ENCODE results near the gene UNC45B. TPM values are rescaled to one million over a fixed set of nuclear protein-coding genes. Genes with fewer than 3 reads are reported as not detected.

Gene UNC45B
- total RNA-seq, 1 experiment from 2014 or later = 0.22 TPM

- H3K4me3 Mint-ChIP-seq = no peak overlapping the region
- Histone ChIP-seq H4K91ac (ENCODE audit: insufficient read length, low read depth, low read length) (no peak overlapping the region), H3K23ac (ENCODE audit: insufficient read length, low read depth, low read length) (no peak overlapping the region), H2BK12ac (ENCODE audit: insufficient read length, low read depth, low read length) (no peak overlapping the region), H3K23me2 (ENCODE audit: insufficient read length, low read depth, low read length, poor library complexity, severe bottlenecking) (no peaks in the 10 kb centered on the region), H3K4me1 (ENCODE audit: insufficient read depth, low read length) (no peaks in the 10 kb centered on the region), H3K9ac (ENCODE audit: extremely low read depth, insufficient read length, low read length) (no peak overlapping the region), H4K5ac (ENCODE audit: insufficient read length, low read depth, low read length) (no peak overlapping the region), H2BK15ac (ENCODE audit: low read depth, low read length) (no peak overlapping the region), H3K9me3 (ENCODE audit: control insufficient read depth, low read depth, low read length) (no peaks in the 10 kb centered on the region), H3T11ph (ENCODE audit: low read length) (no peak overlapping the region), H3K79me1 (ENCODE audit: insufficient read depth, low read depth, low read length, poor library complexity, severe bottlenecking) (no peaks in the 10 kb centered on the region), H2BK5ac (ENCODE audit: insufficient read length, low read length) (no peak overlapping the region), H2AFZ (ENCODE audit: low read length) (no peak overlapping the region), H2BK20ac (ENCODE audit: low read depth, low read length, poor library complexity, severe bottlenecking) (no peak overlapping the region), H3K4ac (ENCODE audit: low read depth, low read length) (no peak overlapping the region), H2BK120ac (ENCODE audit: low read depth, low read length, poor library complexity, severe bottlenecking) (no peak overlapping the region), H3K27me3 (ENCODE audit: insufficient read depth, low read length) (no peaks in the 10 kb centered on the region), H3K18ac (ENCODE audit: insufficient read length, low read depth, low read length) (no peak overlapping the region), H4K8ac (replicated peaks; ENCODE audit: insufficient read length, low read depth, low read length) (no peak overlapping the region), H3K4me2 (ENCODE audit: insufficient read depth, insufficient read length, low read length) (no peak overlapping the region), H3K27ac (ENCODE audit: insufficient read length, low read depth, low read length) (no peak overlapping the region), H4K20me1 (ENCODE audit: control insufficient read depth, insufficient read depth, insufficient read length) (no peaks in the 10 kb centered on the region), H2AK5ac (ENCODE audit: insufficient read length, low read length) (no peak overlapping the region), H3K56ac (ENCODE audit: insufficient read length, low read depth, low read length) (no peak overlapping the region), H3K79me2 (ENCODE audit: insufficient read depth, low read length) (no peaks in the 10 kb centered on the region), H3K14ac (ENCODE audit: insufficient read depth, low read length) (no peak overlapping the region)
- DNase-seq = no peak
- peaks cover 5 to 6% of the 10 kb centered on the region in 2 experiments; a peak in 3 of 4 replicates for H3K4me1 Mint-ChIP-seq
- H3K27me3 Mint-ChIP-seq (ENCODE audit: low read depth) = peaks cover 12% of the 10 kb centered on the region
- H3K36me3 Mint-ChIP-seq (ENCODE audit: insufficient read depth in 1 of 3, low read depth in 3 of 3) = no peaks in the 10 kb centered on the region
- no CpG with 5 or more reads among the region's 5 CpGs for WGBS (ENCODE audit: extremely low coverage, insufficient read length, low lambda C conversion rate)
- H3K27ac Mint-ChIP-seq = no peak overlapping the region
- TF ChIP-seq CTCF (conservative IDR thresholded peaks at IDR 0.05) = no peak
- no peaks in the 10 kb centered on the region for H3K9me3 Mint-ChIP-seq
Measured at GRCh38 chr17:35213412-35213940, 65.9 kb downstream of the UNC45B start.

All from H9 (cell line).